HEK293 (cell line): ENCODE results near the gene C2CD2.

Experiments
- CTCF ChIP-seq: fragments of 450-650 bp; formaldehyde crosslinking; IDR thresholded peaks from 2 replicates; pipeline ENCODE4 v1.5.1; 2016; ENCODE audit warnings: missing biosample characterization, missing genetic modification characterization
- GLI4 ChIP-seq: fragments of 450-650 bp; formaldehyde crosslinking; IDR thresholded peaks from 2 replicates; pipeline ENCODE4 v1.5.1; 2016; ENCODE audit warnings: missing biosample characterization, missing genetic modification characterization
- SALL2 ChIP-seq: fragments of 450-650 bp; formaldehyde crosslinking; IDR thresholded peaks from 2 replicates; pipeline ENCODE4 v1.5.0; 2017; ENCODE audit warnings: missing biosample characterization, mild to moderate bottlenecking, missing genetic modification characterization, borderline replicate concordance
- SETDB1 ChIP-seq: IDR thresholded peaks from one replicate; pipeline ENCODE4 v1.6.1; 2017; ENCODE audit warnings: mild to moderate bottlenecking, low read length, moderate library complexity, mixed read lengths; ENCODE audit not compliant: insufficient read length
- ZBTB20 ChIP-seq: fragments of 450-650 bp; formaldehyde crosslinking; IDR thresholded peaks from 2 replicates; pipeline ENCODE4 v1.5.1; 2016; ENCODE audit warnings: missing biosample characterization, missing genetic modification characterization
- ZNF138 ChIP-seq: fragments of 450-650 bp; formaldehyde crosslinking; IDR thresholded peaks from 2 replicates; pipeline ENCODE4 v1.5.1; 2016; ENCODE audit warnings: missing biosample characterization, missing genetic modification characterization, borderline replicate concordance
- ZNF169 ChIP-seq: fragments of 450-650 bp; formaldehyde crosslinking; IDR thresholded peaks from 2 replicates; pipeline ENCODE4 v1.5.1; 2016; ENCODE audit warnings: missing biosample characterization, missing genetic modification characterization
- ZNF274 ChIP-seq, 2 experiments: fragments of 200-500 bp in 1 of 2; fragments of 450-650 bp in 1 of 2; sonication (Bioruptor generic) in 1 of 2; formaldehyde crosslinking in 1 of 2; IDR thresholded peaks; 2 replicates each; pipeline versions ENCODE4 v1.5.1 to v1.6.1; 2014 to 2016; ENCODE audit warnings: borderline replicate concordance in 1 of 2, inconsistent platforms in 1 of 2, low read length in 1 of 2, missing biosample characterization in 1 of 2, missing genetic modification characterization in 1 of 2
- ZNF501 ChIP-seq: fragments of 450-650 bp; formaldehyde crosslinking; IDR thresholded peaks from 2 replicates; pipeline ENCODE4 v1.5.1; 2016; ENCODE audit warnings: missing biosample characterization, missing genetic modification characterization
- ZNF510 ChIP-seq: fragments of 450-650 bp; formaldehyde crosslinking; IDR thresholded peaks from 2 replicates; pipeline ENCODE4 v1.5.1; 2018; ENCODE audit warnings: mild to moderate bottlenecking, missing genetic modification characterization, missing biosample characterization; ENCODE audit not compliant: insufficient replicate concordance

GRCh38 chr21:41951876-41952567 lies 1.8 kb downstream of the C2CD2 start:
- no peak for TF ChIP-seq ZNF510 (tag by site-specific recombination)
- TF ChIP-seq CTCF (tag by site-specific recombination): no peak
- TF ChIP-seq ZNF138 (tag by site-specific recombination): no peak
- no peak for TF ChIP-seq ZNF501 (tag by site-specific recombination)
- TF ChIP-seq ZNF274 (IDR thresholded peaks at IDR 0.05; ENCODE audit: low read length): no peak
- no peak for TF ChIP-seq ZNF274 (tag by site-specific recombination; IDR thresholded peaks at IDR 0.05; ENCODE audit: borderline replicate concordance)
- TF ChIP-seq SETDB1: no peak
- TF ChIP-seq ZNF169 (tag by site-specific recombination): no peak
- TF ChIP-seq GLI4 (tag by site-specific recombination): no peak
- no peak for TF ChIP-seq SALL2 (tag by site-specific recombination)
- TF ChIP-seq ZBTB20 (tag by site-specific recombination): no peak
